ENCODE measurements around the gene DHX40.
"Not testable (repeated sequence)": the region's sequence is repeated elsewhere in the genome, so short reads cannot be mapped to it uniquely, and the experiment has no call there.

GRCh38 chr17:59569151-59569550 is 3.7 kb downstream of the DHX40 start:
- TF ChIP-seq CTCF (conservative IDR thresholded peaks at IDR 0.05; ENCODE audit: low read depth, low read length); EZH2 (IDR thresholded peaks at IDR 0.05; ENCODE audit: borderline replicate concordance, low read depth, low read length, poor library complexity, severe bottlenecking): not testable (repeated sequence)

Data from A673 (cell line).